ENCODE measurements around the gene EEIG1.

DNA sequence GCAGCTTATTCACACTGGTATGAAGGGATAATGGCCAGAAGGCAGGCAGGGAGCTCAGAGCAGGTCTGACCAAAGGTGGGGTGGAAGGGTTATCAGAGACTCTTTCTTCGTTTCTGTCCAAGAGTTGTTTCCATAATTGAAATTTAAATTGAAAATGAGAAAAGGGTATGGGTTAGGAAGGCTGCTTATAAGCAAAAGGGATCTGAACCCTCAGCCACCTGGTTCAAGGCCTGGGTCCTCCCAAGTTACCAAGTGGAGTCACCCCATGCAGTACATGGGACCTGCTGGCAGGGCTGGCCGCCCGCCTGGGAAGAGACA, 17.8 kb downstream of the EEIG1 start:
- TF ChIP-seq SUZ12 (IDR thresholded peaks at IDR 0.05; ENCODE audit: extremely low read depth, insufficient read depth, insufficient read length) = no peak
- no peak for TF ChIP-seq ZNF274 (IDR thresholded peaks at IDR 0.05; ENCODE audit: low read depth, low read length)

All from NT2/D1 (cell line).